Measurements from ENCODE around the gene MRTFA. TPM values are rescaled to one million over a fixed set of nuclear protein-coding genes. Genes with fewer than 3 reads are reported as not detected.

Gene MRTFA
- polyA plus RNA-seq, 1 of the 3 experiments (the other 2 are of a cell fraction) = 5.8 TPM

DNA sequence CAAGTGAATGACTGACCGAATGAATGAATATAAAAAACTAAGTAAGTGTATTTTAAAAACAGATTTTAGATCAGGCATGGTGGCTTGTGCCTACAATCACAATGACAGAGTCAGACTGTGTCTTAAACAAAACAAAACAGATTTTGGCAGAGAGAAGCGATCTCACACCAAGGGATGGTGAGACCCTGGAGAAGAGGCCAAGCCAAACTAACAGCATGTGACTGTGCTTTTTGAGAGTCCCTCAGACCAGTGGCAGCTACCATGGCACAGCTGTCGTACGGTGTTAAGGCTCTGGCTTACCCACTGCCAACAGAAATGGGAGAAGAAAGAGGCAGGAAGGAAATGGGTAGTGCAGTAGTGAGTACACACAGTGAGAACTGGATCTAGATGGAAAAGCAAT is 205.5 kb downstream of the MRTFA start:
- POLR2A ChIA-PET = no interaction called here
- Histone ChIP-seq H3F3A (replicated peaks; ENCODE audit: insufficient read depth) (no peaks in the 10 kb centered on the region), H3K4me1 (ENCODE audit: control insufficient read depth in 1 of 2, insufficient read depth in 2 of 2, low read depth in 1 of 2, low read length in 1 of 2) (no peaks in the 10 kb centered on the region), H4K20me1 (ENCODE audit: insufficient read depth) (no peaks in the 10 kb centered on the region), H3K27me3 (ENCODE audit: insufficient read depth) (no peaks in the 10 kb centered on the region), H3K9me3 (no peaks in the 10 kb centered on the region), H3K9ac (no peak overlapping the region), H3K9me2 (no peaks in the 10 kb centered on the region), H2AFZ (ENCODE audit: low read depth) (no peak overlapping the region), H3K4me2 (no peak overlapping the region), H3K4me3 (ENCODE audit: low read depth in 2 of 2, low read length in 1 of 2) (no peak overlapping the region), H3K79me2 (ENCODE audit: insufficient read depth) (peaks cover 14% of the 10 kb centered on the region), H3K27ac (ENCODE audit: low read depth in 2 of 2, low read length in 1 of 2) (no peak overlapping the region), H3K36me3 (replicated peaks in 1 of 2; ENCODE audit: control insufficient read depth in 1 of 2, insufficient read depth in 2 of 2, low read length in 1 of 2) (peaks cover 4 to 5% of the 10 kb centered on the region in 2 experiments)
- no peak for DNase-seq
- CTCF ChIA-PET = no interaction called here
- WGBS (ENCODE audit: low lambda C conversion rate) = 79% methylated on average over 2 of the region's 4 CpGs
- TF ChIP-seq, protein P1, sequence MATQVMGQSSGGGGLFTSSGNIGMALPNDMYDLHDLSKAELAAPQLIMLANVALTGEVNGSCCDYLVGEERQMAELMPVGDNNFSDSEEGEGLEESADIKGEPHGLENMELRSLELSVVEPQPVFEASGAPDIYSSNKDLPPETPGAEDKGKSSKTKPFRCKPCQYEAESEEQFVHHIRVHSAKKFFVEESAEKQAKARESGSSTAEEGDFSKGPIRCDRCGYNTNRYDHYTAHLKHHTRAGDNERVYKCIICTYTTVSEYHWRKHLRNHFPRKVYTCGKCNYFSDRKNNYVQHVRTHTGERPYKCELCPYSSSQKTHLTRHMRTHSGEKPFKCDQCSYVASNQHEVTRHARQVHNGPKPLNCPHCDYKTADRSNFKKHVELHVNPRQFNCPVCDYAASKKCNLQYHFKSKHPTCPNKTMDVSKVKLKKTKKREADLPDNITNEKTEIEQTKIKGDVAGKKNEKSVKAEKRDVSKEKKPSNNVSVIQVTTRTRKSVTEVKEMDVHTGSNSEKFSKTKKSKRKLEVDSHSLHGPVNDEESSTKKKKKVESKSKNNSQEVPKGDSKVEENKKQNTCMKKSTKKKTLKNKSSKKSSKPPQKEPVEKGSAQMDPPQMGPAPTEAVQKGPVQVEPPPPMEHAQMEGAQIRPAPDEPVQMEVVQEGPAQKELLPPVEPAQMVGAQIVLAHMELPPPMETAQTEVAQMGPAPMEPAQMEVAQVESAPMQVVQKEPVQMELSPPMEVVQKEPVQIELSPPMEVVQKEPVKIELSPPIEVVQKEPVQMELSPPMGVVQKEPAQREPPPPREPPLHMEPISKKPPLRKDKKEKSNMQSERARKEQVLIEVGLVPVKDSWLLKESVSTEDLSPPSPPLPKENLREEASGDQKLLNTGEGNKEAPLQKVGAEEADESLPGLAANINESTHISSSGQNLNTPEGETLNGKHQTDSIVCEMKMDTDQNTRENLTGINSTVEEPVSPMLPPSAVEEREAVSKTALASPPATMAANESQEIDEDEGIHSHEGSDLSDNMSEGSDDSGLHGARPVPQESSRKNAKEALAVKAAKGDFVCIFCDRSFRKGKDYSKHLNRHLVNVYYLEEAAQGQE (IDR thresholded peaks at IDR 0.05; ENCODE audit: low read depth, low read length) = no peak
- TF ChIP-seq RXRA (IDR thresholded peaks at IDR 0.05; ENCODE audit: borderline replicate concordance, low read depth) (no peak), ELF1 (IDR thresholded peaks at IDR 0.05) (no peak), POLR2AphosphoS5 (IDR thresholded peaks at IDR 0.05; ENCODE audit: low read depth, low read length) (no peak)

DNA sequence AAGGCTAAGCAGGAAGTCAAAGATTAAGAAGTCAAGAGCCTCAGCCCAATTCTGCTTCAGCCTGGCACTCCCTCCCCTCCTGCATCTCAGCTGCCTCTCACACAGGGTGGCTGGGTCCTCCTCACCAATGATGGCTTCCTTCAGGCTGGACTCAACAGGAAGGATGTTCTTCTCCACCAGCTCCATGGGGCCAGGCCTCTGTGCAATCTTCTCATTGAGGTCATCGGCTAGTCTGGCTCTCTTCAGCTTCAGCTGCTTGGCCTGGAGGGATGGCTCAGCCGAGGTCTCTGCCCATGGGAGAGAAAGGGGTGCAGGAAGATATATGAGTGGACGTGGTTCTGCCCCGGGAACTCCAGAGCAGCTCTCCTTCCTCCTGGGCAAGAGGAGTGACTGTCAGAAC is 207.0 kb downstream of the MRTFA start:
- Histone ChIP-seq H3K27me3 (ENCODE audit: insufficient read depth) (no peaks in the 10 kb centered on the region), H3K9ac (no peak overlapping the region), H3K4me2 (no peak overlapping the region), H2AFZ (ENCODE audit: low read depth) (no peak overlapping the region), H4K20me1 (ENCODE audit: insufficient read depth) (no peaks in the 10 kb centered on the region), H3K9me2 (no peaks in the 10 kb centered on the region), H3K27ac (ENCODE audit: low read depth in 2 of 2, low read length in 1 of 2) (no peak overlapping the region), H3F3A (replicated peaks; ENCODE audit: insufficient read depth) (no peaks in the 10 kb centered on the region), H3K4me3 (ENCODE audit: low read depth in 2 of 2, low read length in 1 of 2) (no peak overlapping the region), H3K79me2 (ENCODE audit: insufficient read depth) (peaks cover 3% of the 10 kb centered on the region), H3K9me3 (no peaks in the 10 kb centered on the region), H3K36me3 (replicated peaks in 1 of 2; ENCODE audit: control insufficient read depth in 1 of 2, insufficient read depth in 2 of 2, low read length in 1 of 2) (peaks cover 4 to 5% of the 10 kb centered on the region in 2 experiments), H3K4me1 (ENCODE audit: control insufficient read depth in 1 of 2, insufficient read depth in 2 of 2, low read depth in 1 of 2, low read length in 1 of 2) (no peaks in the 10 kb centered on the region)
- POLR2A ChIA-PET = no interaction called here
- WGBS (ENCODE audit: low lambda C conversion rate) = no CpG with 5 or more reads among the region's 4 CpGs
- CTCF ChIA-PET = interaction anchor here (1.3 kb wide), 1 partner anchor 50 kb away, joined by 3 read pairs; no protein-coding TSS in a partner anchor
- DNase-seq = no peak
- TF ChIP-seq, protein P2, sequence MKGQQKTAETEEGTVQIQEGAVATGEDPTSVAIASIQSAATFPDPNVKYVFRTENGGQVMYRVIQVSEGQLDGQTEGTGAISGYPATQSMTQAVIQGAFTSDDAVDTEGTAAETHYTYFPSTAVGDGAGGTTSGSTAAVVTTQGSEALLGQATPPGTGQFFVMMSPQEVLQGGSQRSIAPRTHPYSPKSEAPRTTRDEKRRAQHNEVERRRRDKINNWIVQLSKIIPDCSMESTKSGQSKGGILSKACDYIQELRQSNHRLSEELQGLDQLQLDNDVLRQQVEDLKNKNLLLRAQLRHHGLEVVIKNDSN (IDR thresholded peaks at IDR 0.05; ENCODE audit: borderline replicate concordance, low read depth) = no peak
- TF ChIP-seq, protein P1 (IDR thresholded peaks at IDR 0.05; ENCODE audit: low read depth, low read length) = no peak
- TF ChIP-seq JUND (IDR thresholded peaks at IDR 0.05) (no peak), ELF1 (IDR thresholded peaks at IDR 0.05) (no peak), EP300 (IDR thresholded peaks at IDR 0.05; ENCODE audit: borderline replicate concordance in 1 of 2, low read depth in 1 of 2, low read length in 1 of 2) (no peak), RXRA (IDR thresholded peaks at IDR 0.05; ENCODE audit: borderline replicate concordance, low read depth) (no peak)
- TF ChIP-seq, protein P3, sequence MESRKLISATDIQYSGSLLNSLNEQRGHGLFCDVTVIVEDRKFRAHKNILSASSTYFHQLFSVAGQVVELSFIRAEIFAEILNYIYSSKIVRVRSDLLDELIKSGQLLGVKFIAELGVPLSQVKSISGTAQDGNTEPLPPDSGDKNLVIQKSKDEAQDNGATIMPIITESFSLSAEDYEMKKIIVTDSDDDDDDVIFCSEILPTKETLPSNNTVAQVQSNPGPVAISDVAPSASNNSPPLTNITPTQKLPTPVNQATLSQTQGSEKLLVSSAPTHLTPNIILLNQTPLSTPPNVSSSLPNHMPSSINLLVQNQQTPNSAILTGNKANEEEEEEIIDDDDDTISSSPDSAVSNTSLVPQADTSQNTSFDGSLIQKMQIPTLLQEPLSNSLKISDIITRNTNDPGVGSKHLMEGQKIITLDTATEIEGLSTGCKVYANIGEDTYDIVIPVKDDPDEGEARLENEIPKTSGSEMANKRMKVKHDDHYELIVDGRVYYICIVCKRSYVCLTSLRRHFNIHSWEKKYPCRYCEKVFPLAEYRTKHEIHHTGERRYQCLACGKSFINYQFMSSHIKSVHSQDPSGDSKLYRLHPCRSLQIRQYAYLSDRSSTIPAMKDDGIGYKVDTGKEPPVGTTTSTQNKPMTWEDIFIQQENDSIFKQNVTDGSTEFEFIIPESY (IDR thresholded peaks at IDR 0.05; ENCODE audit: borderline replicate concordance, low read depth) = no peak
- TF ChIP-seq, protein P4, sequence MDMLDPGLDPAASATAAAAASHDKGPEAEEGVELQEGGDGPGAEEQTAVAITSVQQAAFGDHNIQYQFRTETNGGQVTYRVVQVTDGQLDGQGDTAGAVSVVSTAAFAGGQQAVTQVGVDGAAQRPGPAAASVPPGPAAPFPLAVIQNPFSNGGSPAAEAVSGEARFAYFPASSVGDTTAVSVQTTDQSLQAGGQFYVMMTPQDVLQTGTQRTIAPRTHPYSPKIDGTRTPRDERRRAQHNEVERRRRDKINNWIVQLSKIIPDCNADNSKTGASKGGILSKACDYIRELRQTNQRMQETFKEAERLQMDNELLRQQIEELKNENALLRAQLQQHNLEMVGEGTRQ (IDR thresholded peaks at IDR 0.05; ENCODE audit: borderline replicate concordance, low read depth, low read length) = no peak
- TF ChIP-seq, protein P5, sequence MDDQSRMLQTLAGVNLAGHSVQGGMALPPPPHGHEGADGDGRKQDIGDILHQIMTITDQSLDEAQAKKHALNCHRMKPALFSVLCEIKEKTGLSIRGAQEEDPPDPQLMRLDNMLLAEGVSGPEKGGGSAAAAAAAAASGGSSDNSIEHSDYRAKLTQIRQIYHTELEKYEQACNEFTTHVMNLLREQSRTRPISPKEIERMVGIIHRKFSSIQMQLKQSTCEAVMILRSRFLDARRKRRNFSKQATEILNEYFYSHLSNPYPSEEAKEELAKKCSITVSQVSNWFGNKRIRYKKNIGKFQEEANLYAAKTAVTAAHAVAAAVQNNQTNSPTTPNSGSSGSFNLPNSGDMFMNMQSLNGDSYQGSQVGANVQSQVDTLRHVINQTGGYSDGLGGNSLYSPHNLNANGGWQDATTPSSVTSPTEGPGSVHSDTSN (IDR thresholded peaks at IDR 0.05) = no peak
- TF ChIP-seq, protein P6, sequence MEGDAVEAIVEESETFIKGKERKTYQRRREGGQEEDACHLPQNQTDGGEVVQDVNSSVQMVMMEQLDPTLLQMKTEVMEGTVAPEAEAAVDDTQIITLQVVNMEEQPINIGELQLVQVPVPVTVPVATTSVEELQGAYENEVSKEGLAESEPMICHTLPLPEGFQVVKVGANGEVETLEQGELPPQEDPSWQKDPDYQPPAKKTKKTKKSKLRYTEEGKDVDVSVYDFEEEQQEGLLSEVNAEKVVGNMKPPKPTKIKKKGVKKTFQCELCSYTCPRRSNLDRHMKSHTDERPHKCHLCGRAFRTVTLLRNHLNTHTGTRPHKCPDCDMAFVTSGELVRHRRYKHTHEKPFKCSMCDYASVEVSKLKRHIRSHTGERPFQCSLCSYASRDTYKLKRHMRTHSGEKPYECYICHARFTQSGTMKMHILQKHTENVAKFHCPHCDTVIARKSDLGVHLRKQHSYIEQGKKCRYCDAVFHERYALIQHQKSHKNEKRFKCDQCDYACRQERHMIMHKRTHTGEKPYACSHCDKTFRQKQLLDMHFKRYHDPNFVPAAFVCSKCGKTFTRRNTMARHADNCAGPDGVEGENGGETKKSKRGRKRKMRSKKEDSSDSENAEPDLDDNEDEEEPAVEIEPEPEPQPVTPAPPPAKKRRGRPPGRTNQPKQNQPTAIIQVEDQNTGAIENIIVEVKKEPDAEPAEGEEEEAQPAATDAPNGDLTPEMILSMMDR (IDR thresholded peaks at IDR 0.05) = no peak

Data from SK-N-SH (cell line).